ENCODE results near the gene ZNF784.

DNA sequence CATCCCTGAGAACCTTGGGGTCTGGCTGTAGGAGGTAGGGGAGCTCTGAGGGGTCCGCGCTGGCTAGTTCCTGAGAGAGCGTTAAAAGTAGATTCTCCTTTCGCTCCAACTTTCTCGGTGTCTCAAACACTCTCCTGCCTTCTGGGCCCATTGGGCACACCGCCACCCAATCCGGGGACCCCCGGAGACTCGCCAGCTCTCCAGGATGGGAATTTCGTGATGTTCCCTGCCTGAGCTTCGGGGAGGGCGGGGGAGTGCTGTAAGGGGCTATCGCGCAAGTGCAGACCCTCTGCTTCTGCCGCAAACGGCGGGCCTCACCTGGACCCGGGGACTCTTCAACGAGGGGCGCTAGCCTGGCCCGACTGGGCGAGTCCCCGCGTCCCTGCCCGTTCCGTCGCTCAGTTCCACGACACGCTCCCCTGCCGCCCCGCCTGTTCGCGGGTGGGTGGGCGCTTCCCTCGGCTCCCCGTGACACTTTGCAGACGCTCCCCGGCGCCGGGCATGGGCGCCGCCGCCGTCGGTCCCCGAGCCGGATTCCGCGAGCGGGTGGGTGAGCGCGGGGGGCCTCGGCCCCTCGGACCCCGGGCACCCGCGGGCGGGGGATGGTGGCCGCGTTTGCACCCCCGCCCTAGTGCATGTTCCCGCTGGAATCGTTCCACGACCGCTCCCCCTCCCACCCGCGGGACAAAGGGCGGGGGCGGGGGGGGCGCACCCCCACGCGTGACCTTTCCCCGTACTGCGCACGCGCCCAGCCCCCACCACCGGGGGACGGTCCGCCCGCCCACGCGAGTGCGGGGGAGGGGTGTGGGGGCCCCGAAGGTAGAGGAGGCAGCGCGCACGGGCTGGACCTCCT, 23.6 kb upstream of the ZNF784 start, which contains the start of gene CCDC106:
- no peak for TF ChIP-seq GATA2 (IDR thresholded peaks at IDR 0.05; ENCODE audit: low read depth, low read length)
- TF ChIP-seq GATA3 (IDR thresholded peaks at IDR 0.05; ENCODE audit: low read depth, low read length), result no peak

Measured in SH-SY5Y (cell line).